NB4 (cell line): ENCODE data around the gene C21orf58.

Experiments used
- CTCF ChIP-seq: IDR thresholded peaks from one replicate; pipeline ENCODE4 v1.5.1; 2012; ENCODE audit warnings: low read depth, low read length
- POLR2A ChIP-seq: IDR thresholded peaks from 2 replicates; pipeline ENCODE4 v1.6.1; 2011; ENCODE audit warnings: mild to moderate bottlenecking; ENCODE audit not compliant: insufficient read length; ENCODE audit errors: extremely low read depth

GRCh38 chr21:46273341-46273740 is 50.3 kb downstream of the C21orf58 start:
- TF ChIP-seq CTCF (no peak), POLR2A (no peak)
